IMR-90 (cell line): ENCODE results near the gene TMEM53. TPM values are rescaled to one million over a fixed set of nuclear protein-coding genes. Genes with fewer than 3 reads are reported as not detected.

Source experiments
- ATAC-seq: fragments of 200-7000 bp; cut with Tn5 transposase; 2 replicates; pipeline ENCODE4 v1.9.1; 2020; ENCODE audit warnings: low read depth, mild to moderate bottlenecking, moderate library complexity
- BruUV-seq: library from RNA; stranded (reverse); fragments of 400-500 nt; replicated peaks from 2 replicates; lab custom pipeline; 2021; lab: Mats Ljungman, UMichigan
- CTCF ChIA-PET: fragments of 300-600 bp; formaldehyde crosslinking; extraction: SDS; loops from one replicate; lab custom pipeline; 2021; ENCODE audit warnings: antibody characterized with exemption; lab: Yijun Ruan, JAX
- POLR2A ChIA-PET: fragments of 300-600 bp; sonication (Branson Sonifier 250); formaldehyde crosslinking; loops from one replicate; lab custom pipeline; 2022; ENCODE audit warnings: antibody characterized with exemption; ENCODE audit not compliant: unreplicated experiment; lab: Charles Lee
- DNase-seq: peaks from one replicate; pipeline ENCODE4 v3.0.0; 2013
- H2AFZ ChIP-seq: replicated peaks from 2 replicates; pipeline ENCODE3; 2013; ENCODE audit warnings: low read length, mild to moderate bottlenecking; ENCODE audit not compliant: poor library complexity
- H2AK5ac ChIP-seq: 2 replicates; pipeline ENCODE4 v1.6.1; 2013; ENCODE audit warnings: low read depth, low read length, inconsistent platforms
- H2AK9ac ChIP-seq: replicated peaks from 2 replicates; pipeline ENCODE3; 2013; ENCODE audit warnings: mild to moderate bottlenecking, low read depth, low read length, moderate library complexity; ENCODE audit not compliant: poor library complexity
- H2BK120ac ChIP-seq: 2 replicates; pipeline ENCODE4 v1.6.1; 2013; ENCODE audit warnings: low read depth, low read length, inconsistent platforms
- H2BK15ac ChIP-seq: 3 replicates; pipeline ENCODE4 v1.6.1; 2013; ENCODE audit warnings: low read depth, low read length, inconsistent platforms
- H2BK20ac ChIP-seq: 2 replicates; pipeline ENCODE4 v1.6.1; 2013; ENCODE audit warnings: low read depth, mild to moderate bottlenecking, inconsistent platforms, low read length, moderate library complexity
- H2BK5ac ChIP-seq: 2 replicates; pipeline ENCODE4 v1.6.1; 2013; ENCODE audit warnings: mild to moderate bottlenecking, low read depth, low read length, inconsistent platforms; ENCODE audit not compliant: poor library complexity, severe bottlenecking
- H3K14ac ChIP-seq: replicated peaks from 2 replicates; pipeline ENCODE4 v1.6.1; 2013; ENCODE audit warnings: low read depth, low read length, inconsistent platforms
- H3K18ac ChIP-seq: 2 replicates; pipeline ENCODE4 v1.6.1; 2013; ENCODE audit warnings: low read depth, low read length, control low read depth
- H3K23ac ChIP-seq: 2 replicates; pipeline ENCODE4 v1.6.1; 2013; ENCODE audit warnings: low read depth, low read length, inconsistent platforms
- H3K27ac ChIP-seq: 2 replicates; pipeline ENCODE4 v1.5.1; 2013; ENCODE audit warnings: mild to moderate bottlenecking, control low read depth, low read length; ENCODE audit not compliant: insufficient read depth
- H3K27me3 ChIP-seq: 2 replicates; pipeline ENCODE4 v1.6.1; 2013; ENCODE audit warnings: low read length; ENCODE audit not compliant: control insufficient read depth, insufficient read depth
- H3K36me3 ChIP-seq: 2 replicates; pipeline ENCODE4 v1.6.1; 2013; ENCODE audit warnings: low read length, mixed read lengths; ENCODE audit not compliant: control insufficient read depth, insufficient read depth
- H3K4ac ChIP-seq: 2 replicates; pipeline ENCODE4 v1.6.1; 2013; ENCODE audit warnings: low read depth, low read length, inconsistent platforms
- H3K4me1 ChIP-seq: 2 replicates; pipeline ENCODE4 v1.6.1; 2013; ENCODE audit warnings: low read length, mixed read lengths; ENCODE audit not compliant: control insufficient read depth, insufficient read depth
- H3K4me2 ChIP-seq: 2 replicates; pipeline ENCODE4 v1.6.1; 2013; ENCODE audit warnings: low read depth, mild to moderate bottlenecking, control low read depth, low read length, moderate library complexity
- H3K4me3 ChIP-seq: 2 replicates; pipeline ENCODE4 v1.5.1; 2013; ENCODE audit warnings: low read depth, mild to moderate bottlenecking, control low read depth, low read length, moderate library complexity; ENCODE audit not compliant: insufficient read depth
- H3K56ac ChIP-seq: 2 replicates; pipeline ENCODE4 v1.6.1; 2013; ENCODE audit warnings: low read length, inconsistent platforms; ENCODE audit not compliant: insufficient read depth; ENCODE audit errors: extremely low read depth
- H3K79me1 ChIP-seq, 2 experiments: 2 replicates each; pipeline ENCODE4 v1.6.1; 2013; ENCODE audit warnings: low read length in 2 of 2, inconsistent platforms in 1 of 2, low read depth in 1 of 2
- H3K9ac ChIP-seq: 2 replicates; pipeline ENCODE4 v1.6.1; 2013; ENCODE audit warnings: low read depth, low read length, control low read depth
- H3K9me1 ChIP-seq: 2 replicates; pipeline ENCODE4 v1.6.1; 2013; ENCODE audit warnings: low read length, inconsistent platforms; ENCODE audit not compliant: insufficient read depth
- H3K9me3 ChIP-seq: 2 replicates; pipeline ENCODE4 v1.6.1; 2013; ENCODE audit warnings: low read length; ENCODE audit not compliant: control insufficient read depth, insufficient read depth
- H4K20me1 ChIP-seq: 2 replicates; pipeline ENCODE4 v1.6.1; 2013; ENCODE audit warnings: low read length, inconsistent platforms; ENCODE audit not compliant: insufficient read depth
- H4K5ac ChIP-seq: 2 replicates; pipeline ENCODE4 v1.6.1; 2013; ENCODE audit warnings: mild to moderate bottlenecking, low read depth, low read length, control low read depth
- H4K8ac ChIP-seq, 2 experiments: 2 replicates each; pipeline ENCODE4 v1.6.1; 2013; ENCODE audit warnings: low read depth in 2 of 2, low read length in 2 of 2, control low read depth in 1 of 2, inconsistent platforms in 1 of 2
- H4K91ac ChIP-seq: 2 replicates; pipeline ENCODE4 v1.6.1; 2013; ENCODE audit warnings: low read depth, low read length, inconsistent platforms; ENCODE audit not compliant: insufficient read depth
- BHLHE40 ChIP-seq: fragments of 150-350 bp; IDR thresholded peaks from 2 replicates; pipeline ENCODE4 v1.6.1; 2016; ENCODE audit warnings: mild to moderate bottlenecking, low read depth, low read length
- CHD1 ChIP-seq: IDR thresholded peaks from 2 replicates; pipeline ENCODE4 v1.6.1; 2012; ENCODE audit warnings: low read depth, low read length, improper control_type of control experiment
- FOS ChIP-seq: fragments of 150-350 bp; IDR thresholded peaks from 2 replicates; pipeline ENCODE4 v1.6.1; 2016; ENCODE audit warnings: low read depth, low read length
- MXI1 ChIP-seq: IDR thresholded peaks from 2 replicates; pipeline ENCODE4 v1.6.1; 2012; ENCODE audit warnings: low read depth, mild to moderate bottlenecking, low read length, moderate library complexity, borderline replicate concordance
- RCOR1 ChIP-seq: IDR thresholded peaks from 2 replicates; pipeline ENCODE4 v1.6.1; 2012; ENCODE audit warnings: mild to moderate bottlenecking, low read length, improper control_type of control experiment; ENCODE audit not compliant: insufficient replicate concordance
- RFX5 ChIP-seq: IDR thresholded peaks from 2 replicates; pipeline ENCODE4 v1.8.0; 2012; ENCODE audit warnings: low read depth, mild to moderate bottlenecking, low read length, moderate library complexity
- SMC3 ChIP-seq: fragments of 150-350 bp; IDR thresholded peaks from 2 replicates; pipeline ENCODE4 v1.6.1; 2016; ENCODE audit warnings: low read depth, mild to moderate bottlenecking, antibody characterized with exemption, low read length, moderate library complexity
- USF2 ChIP-seq: fragments of 150-350 bp; IDR thresholded peaks from 2 replicates; pipeline ENCODE4 v1.6.1; 2017; ENCODE audit warnings: mild to moderate bottlenecking, antibody characterized with exemption, low read length, low read depth
- WGBS, 2 experiments: methylation state at CpG; one replicate each; pipeline versions ENCODE4 v1.1.5 to v1.1.7; 2013; ENCODE audit warnings: missing lambda C conversion rate in 2 of 2; ENCODE audit not compliant: insufficient read length in 1 of 2; ENCODE audit errors: extremely low coverage in 2 of 2; 5-methylcytosine and 5-hydroxymethylcytosine counted together
- dilution Hi-C: fragments of 300-500 bp; cut with HindIII; formaldehyde crosslinking; loops from one replicate; pipeline ENCODE4 v1.14.3; 2018; ENCODE audit warnings: low sequenced_read_pairs; ENCODE audit not compliant: unreplicated experiment
- in situ Hi-C: fragments of 300-500 bp; cut with MboI; formaldehyde crosslinking; loops from 3 replicates; pipeline ENCODE4 v1.14.3; 2019; ENCODE audit warnings: low sequenced_read_pairs, inconsistent platforms, mixed read lengths
- intact Hi-C: fragments of 100-400 bp; cut with micrococcal nuclease; formaldehyde crosslinking; loops from 2 replicates; pipeline ENCODE4 v1.10.0; 2022
- polyA plus RNA-seq, 3 experiments: library from polyadenylated mRNA; depleted of rRNA; stranded (reverse); fragments of >200 nt; gene quantifications; 2 replicates each; pipeline ENCODE4 v1.2.3, GENCODE V29; 2012; ENCODE audit warnings: low replicate concordance in 1 of 3
- total RNA-seq: library from RNA; depleted of rRNA; stranded (reverse); fragments of >200 nt; gene quantifications from 2 replicates; pipeline ENCODE4 v1.2.3, GENCODE V29; 2012

TMEM53 gene
- total and polyA plus RNA-seq, 2 of the 4 experiments (the other 2 are of a cell fraction): 2.7 to 6.3 TPM

GRCh38 chr1:44688760-44689446, 14.6 kb upstream of the TMEM53 start:
- intact Hi-C loops (no loop called here), in situ Hi-C loops (no loop called here), dilution Hi-C loops (no loop called here)
- ATAC-seq (no peak), DNase-seq (no peak)
- H3K36me3 ChIP-seq: no peaks in the 10 kb centered on the region
- H4K20me1 ChIP-seq: no peaks in the 10 kb centered on the region
- H2BK15ac ChIP-seq: no peak overlapping the region
- no peak overlapping the region for H2BK5ac ChIP-seq
- no peak overlapping the region for H3K56ac ChIP-seq
- H2AK5ac ChIP-seq: no peak overlapping the region
- no peak overlapping the region for H4K91ac ChIP-seq
- no peak overlapping the region for H3K4ac ChIP-seq
- POLR2A ChIA-PET: no interaction called here
- no peak for TF ChIP-seq MXI1
- TF ChIP-seq USF2: no peak
- no peak for TF ChIP-seq BHLHE40
- TF ChIP-seq RCOR1: no peak
- no peak for TF ChIP-seq RFX5
- no peak for TF ChIP-seq CHD1
- TF ChIP-seq SMC3: no peak
- TF ChIP-seq FOS: no peak
- H2BK20ac ChIP-seq: no peak overlapping the region
- no peak overlapping the region for H2AFZ ChIP-seq
- no peak overlapping the region for H3K18ac ChIP-seq
- no peaks in the 10 kb centered on the region for H3K79me1 ChIP-seq
- WGBS, 2 experiments: 74% methylated on average over 9 of the region's 12 CpGs; no CpG with 5 or more reads in 1 of the 2 experiments
- H3K4me3 ChIP-seq: no peak overlapping the region
- CTCF ChIA-PET: no interaction called here
- no peak overlapping the region for H2BK120ac ChIP-seq
- BruUV-seq: no TSS peak
- no peak overlapping the region for H3K14ac ChIP-seq
- H3K27ac ChIP-seq: no peak overlapping the region
- no peak overlapping the region for H3K9ac ChIP-seq
- H3K9me1 ChIP-seq: no peaks in the 10 kb centered on the region
- H3K27me3 ChIP-seq: peaks cover 15% of the 10 kb centered on the region
- H3K4me2 ChIP-seq: no peak overlapping the region
- H2AK9ac ChIP-seq: no peak overlapping the region
- H3K23ac ChIP-seq: no peak overlapping the region; the same call in 1 of the 2 replicates
- no peaks in the 10 kb centered on the region for H3K9me3 ChIP-seq
- H3K4me1 ChIP-seq: no peaks in the 10 kb centered on the region
- no peak overlapping the region for H4K5ac ChIP-seq
- no peak overlapping the region for H4K8ac ChIP-seq
